ENCODE data around the gene IVD. TPM values are rescaled to one million over a fixed set of nuclear protein-coding genes. Genes with fewer than 3 reads are reported as not detected.

Gene IVD
- total RNA-seq, 1 donor from 2014 or later: 56.2 TPM

DNA sequence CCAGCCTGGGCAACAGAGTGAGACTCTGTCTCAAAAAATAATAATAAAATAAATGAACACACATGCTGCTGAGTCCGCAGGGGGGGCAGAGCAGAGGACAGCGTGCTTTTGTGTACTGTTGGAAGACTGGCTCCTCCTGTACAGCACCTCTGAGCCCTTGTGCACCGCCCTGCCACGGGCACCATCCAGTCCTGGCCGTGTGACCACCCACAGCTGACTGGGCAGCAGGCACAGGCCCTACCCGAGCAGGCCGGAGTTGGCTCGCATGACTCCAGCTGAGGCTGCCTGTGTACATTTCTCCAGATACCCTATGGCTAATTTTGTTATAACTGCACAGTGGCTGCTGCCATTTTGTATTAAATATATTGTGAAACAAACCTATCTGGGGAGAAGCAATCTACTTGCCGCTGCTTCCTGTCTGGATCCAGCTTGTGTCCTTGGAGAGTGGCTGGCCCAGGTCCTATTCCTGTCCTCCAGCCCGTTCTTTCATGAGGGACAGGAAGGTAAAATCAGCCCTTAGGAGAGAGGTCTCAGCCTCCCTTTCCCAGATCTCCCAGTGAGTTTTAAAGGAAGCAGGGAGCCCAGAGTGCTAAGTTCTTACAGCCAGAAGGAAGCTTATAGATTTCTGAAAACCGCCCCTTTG is 14.6 kb downstream of the IVD start:
- H3K27ac Mint-ChIP-seq (ENCODE audit: unreplicated experiment): no peak overlapping the region
- TF ChIP-seq, protein P1, sequence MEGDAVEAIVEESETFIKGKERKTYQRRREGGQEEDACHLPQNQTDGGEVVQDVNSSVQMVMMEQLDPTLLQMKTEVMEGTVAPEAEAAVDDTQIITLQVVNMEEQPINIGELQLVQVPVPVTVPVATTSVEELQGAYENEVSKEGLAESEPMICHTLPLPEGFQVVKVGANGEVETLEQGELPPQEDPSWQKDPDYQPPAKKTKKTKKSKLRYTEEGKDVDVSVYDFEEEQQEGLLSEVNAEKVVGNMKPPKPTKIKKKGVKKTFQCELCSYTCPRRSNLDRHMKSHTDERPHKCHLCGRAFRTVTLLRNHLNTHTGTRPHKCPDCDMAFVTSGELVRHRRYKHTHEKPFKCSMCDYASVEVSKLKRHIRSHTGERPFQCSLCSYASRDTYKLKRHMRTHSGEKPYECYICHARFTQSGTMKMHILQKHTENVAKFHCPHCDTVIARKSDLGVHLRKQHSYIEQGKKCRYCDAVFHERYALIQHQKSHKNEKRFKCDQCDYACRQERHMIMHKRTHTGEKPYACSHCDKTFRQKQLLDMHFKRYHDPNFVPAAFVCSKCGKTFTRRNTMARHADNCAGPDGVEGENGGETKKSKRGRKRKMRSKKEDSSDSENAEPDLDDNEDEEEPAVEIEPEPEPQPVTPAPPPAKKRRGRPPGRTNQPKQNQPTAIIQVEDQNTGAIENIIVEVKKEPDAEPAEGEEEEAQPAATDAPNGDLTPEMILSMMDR (IDR thresholded peaks at IDR 0.05; ENCODE audit: unreplicated experiment): no peak
- DNase-seq (ENCODE audit: low spot score): no peak
- H3K36me3 Mint-ChIP-seq (ENCODE audit: low read depth, unreplicated experiment): peaks cover 8% of the 10 kb centered on the region
- H3K4me1 Mint-ChIP-seq (ENCODE audit: unreplicated experiment): peaks cover 6% of the 10 kb centered on the region
- H3K4me3 Mint-ChIP-seq (ENCODE audit: unreplicated experiment): no peak overlapping the region
- H3K9me3 Mint-ChIP-seq (ENCODE audit: unreplicated experiment): no peaks in the 10 kb centered on the region
- H3K27me3 Mint-ChIP-seq (ENCODE audit: unreplicated experiment): peaks cover 5% of the 10 kb centered on the region

GRCh38 chr15:40420793-40421192 is 15.2 kb downstream of the IVD start:
- Mint-ChIP-seq H3K27me3 (ENCODE audit: unreplicated experiment) (peaks cover 5% of the 10 kb centered on the region), H3K4me3 (ENCODE audit: unreplicated experiment) (no peak overlapping the region), H3K36me3 (ENCODE audit: low read depth, unreplicated experiment) (peaks cover 3% of the 10 kb centered on the region), H3K27ac (ENCODE audit: unreplicated experiment) (no peak overlapping the region), H3K4me1 (ENCODE audit: unreplicated experiment) (peaks cover 6% of the 10 kb centered on the region), H3K9me3 (ENCODE audit: unreplicated experiment) (no peaks in the 10 kb centered on the region)
- TF ChIP-seq, protein P1 (IDR thresholded peaks at IDR 0.05; ENCODE audit: unreplicated experiment): no peak
- no peak for DNase-seq (ENCODE audit: low spot score)

- Mint-ChIP-seq H3K9me3 (ENCODE audit: unreplicated experiment) (no peaks in the 10 kb centered on the region), H3K4me3 (ENCODE audit: unreplicated experiment) (no peak overlapping the region), H3K27me3 (ENCODE audit: unreplicated experiment) (peaks cover 5% of the 10 kb centered on the region), H3K36me3 (ENCODE audit: low read depth, unreplicated experiment) (peaks cover 3% of the 10 kb centered on the region), H3K4me1 (ENCODE audit: unreplicated experiment) (peaks cover 6% of the 10 kb centered on the region), H3K27ac (ENCODE audit: unreplicated experiment) (no peak overlapping the region)
- TF ChIP-seq, protein P1 (IDR thresholded peaks at IDR 0.05; ENCODE audit: unreplicated experiment): peak; percentile 77
- DNase-seq (ENCODE audit: low spot score): peak; percentile 87
Observed at GRCh38 chr15:40421246-40422157, 15.9 kb downstream of the IVD start.

DNA sequence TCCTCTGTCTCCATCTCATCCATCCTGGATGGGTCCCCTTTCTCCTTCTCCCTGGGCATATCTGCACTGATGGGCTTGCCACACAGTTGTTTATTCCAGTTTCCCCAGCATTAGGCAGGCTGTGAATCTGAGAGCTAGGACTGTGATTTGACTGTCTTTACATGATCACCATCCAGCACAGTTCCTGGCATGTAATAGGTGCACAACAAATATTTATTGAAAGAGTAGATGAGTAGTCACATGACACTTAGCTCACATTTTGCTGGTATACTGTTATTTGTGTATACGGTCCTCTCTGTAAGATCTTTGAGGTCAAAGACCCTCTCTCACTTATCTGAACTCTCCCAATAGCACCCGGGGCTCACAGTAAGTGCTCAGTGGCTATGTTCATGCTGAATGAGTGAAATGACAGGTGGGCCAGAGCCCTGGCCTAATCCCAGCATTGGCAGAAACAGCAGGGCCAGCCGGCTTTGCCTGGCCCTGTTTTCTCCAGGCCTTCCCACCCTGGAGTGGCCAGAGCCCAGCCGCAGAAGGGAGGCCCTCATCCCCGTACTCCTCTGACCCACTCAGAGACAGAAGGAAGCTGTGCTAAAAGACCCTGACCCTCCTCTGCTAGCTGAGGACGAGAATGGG is 19.0 kb downstream of the IVD start:
- no peaks in the 10 kb centered on the region for H3K9me3 Mint-ChIP-seq (ENCODE audit: unreplicated experiment)
- no peak overlapping the region for H3K27ac Mint-ChIP-seq (ENCODE audit: unreplicated experiment)
- peaks cover 5% of the 10 kb centered on the region for H3K27me3 Mint-ChIP-seq (ENCODE audit: unreplicated experiment)
- DNase-seq (ENCODE audit: low spot score): no peak
- peaks cover 6% of the 10 kb centered on the region for H3K4me1 Mint-ChIP-seq (ENCODE audit: unreplicated experiment)
- TF ChIP-seq, protein P1 (IDR thresholded peaks at IDR 0.05; ENCODE audit: unreplicated experiment): no peak
- no peak overlapping the region for H3K4me3 Mint-ChIP-seq (ENCODE audit: unreplicated experiment)
- H3K36me3 Mint-ChIP-seq (ENCODE audit: low read depth, unreplicated experiment): no peaks in the 10 kb centered on the region
